ENCODE measurements around the gene BRWD1.
"Not testable (repeated sequence)": the region's sequence is repeated elsewhere in the genome, so short reads cannot be mapped to it uniquely, and the experiment has no call there.

BRWD1 gene

GRCh38 chr21:39221282-39221996 is 92.0 kb downstream of the BRWD1 start:
- Mint-ChIP-seq H3K27ac (no peak overlapping the region), H3K27me3 (ENCODE audit: low read depth, poor library complexity) (no peaks in the 10 kb centered on the region), H3K4me1 (peaks cover 8% of the 10 kb centered on the region), H3K4me3 (no peak overlapping the region), H3K36me3 (ENCODE audit: low read depth) (peaks cover 65% of the 10 kb centered on the region), H3K9me3 (no peaks in the 10 kb centered on the region)
- TF ChIP-seq CTCF (IDR thresholded peaks at IDR 0.05) = no peak
- no peak for DNase-seq

GRCh38 chr21:39220875-39221274 is 92.6 kb downstream of the BRWD1 start:
- DNase-seq; H3K27me3 Mint-ChIP-seq (ENCODE audit: low read depth, poor library complexity); H3K9me3 Mint-ChIP-seq; H3K27ac Mint-ChIP-seq; H3K4me3 Mint-ChIP-seq: not testable (repeated sequence)
- peaks cover 10% of the 10 kb centered on the region for H3K4me1 Mint-ChIP-seq
- peaks cover 59% of the 10 kb centered on the region for H3K36me3 Mint-ChIP-seq (ENCODE audit: low read depth)

GRCh38 chr21:39220150-39220549 is 93.3 kb downstream of the BRWD1 start:
- H3K27me3 Mint-ChIP-seq (ENCODE audit: low read depth, poor library complexity) = no peaks in the 10 kb centered on the region
- no peak for TF ChIP-seq CTCF (IDR thresholded peaks at IDR 0.05)
- peaks cover 59% of the 10 kb centered on the region for H3K36me3 Mint-ChIP-seq (ENCODE audit: low read depth)

GRCh38 chr21:39218082-39218409 is 95.4 kb downstream of the BRWD1 start:
- Mint-ChIP-seq H3K27ac (no peak overlapping the region), H3K36me3 (ENCODE audit: low read depth) (peaks cover 43% of the 10 kb centered on the region), H3K4me3 (no peak overlapping the region), H3K9me3 (no peaks in the 10 kb centered on the region), H3K4me1 (peaks cover 20% of the 10 kb centered on the region), H3K27me3 (ENCODE audit: low read depth, poor library complexity) (no peaks in the 10 kb centered on the region)
- TF ChIP-seq CTCF (IDR thresholded peaks at IDR 0.05) = no peak
- no peak for DNase-seq

More at GRCh38 chr21:39220150-39220549, 93.3 kb downstream of the BRWD1 start:
- Mint-ChIP-seq H3K4me3 (no peak overlapping the region), H3K4me1 (peaks cover 17% of the 10 kb centered on the region), H3K27ac (no peak overlapping the region), H3K9me3 (no peaks in the 10 kb centered on the region)
- no peak for DNase-seq

- Mint-ChIP-seq H3K27me3 (ENCODE audit: low read depth, poor library complexity) (no peaks in the 10 kb centered on the region), H3K36me3 (ENCODE audit: low read depth) (peaks cover 41% of the 10 kb centered on the region), H3K4me1 (peaks cover 20% of the 10 kb centered on the region), H3K9me3 (no peaks in the 10 kb centered on the region), H3K27ac (no peak overlapping the region), H3K4me3 (no peak overlapping the region)
- no peak for DNase-seq
- no peak for TF ChIP-seq CTCF (IDR thresholded peaks at IDR 0.05)
Measured at GRCh38 chr21:39217356-39218081, 95.9 kb downstream of the BRWD1 start.

- no peaks in the 10 kb centered on the region for H3K9me3 Mint-ChIP-seq
- H3K27ac Mint-ChIP-seq = peak overlapping the region; percentile 88
- H3K36me3 Mint-ChIP-seq (ENCODE audit: low read depth) = peaks cover 39% of the 10 kb centered on the region
- peaks cover 20% of the 10 kb centered on the region for H3K4me1 Mint-ChIP-seq
- H3K27me3 Mint-ChIP-seq (ENCODE audit: low read depth, poor library complexity) = no peaks in the 10 kb centered on the region
- H3K4me3 Mint-ChIP-seq = no peak overlapping the region
- TF ChIP-seq CTCF (IDR thresholded peaks at IDR 0.05) = no peak
- peak; percentile 8 for DNase-seq
Measured at GRCh38 chr21:39216290-39216689, 97.1 kb downstream of the BRWD1 start.

Data from nephron progenitor cell (in vitro differentiated cells).